Tibial nerve (tissue), 4 donors: ENCODE results near the gene TRMT1. TPM values are rescaled to one million over a fixed set of nuclear protein-coding genes. Genes with fewer than 3 reads are reported as not detected.

Experiments used
- DNase-seq, 2 donors: peaks; one replicate each; pipeline ENCODE4 v3.0.0-alpha.2; 2019; ENCODE audit warnings: low spot score in 2 of 2
- H3K27ac ChIP-seq, 4 donors: fragments of 200-600 bp; sonication (generic) in 3 of 4; one replicate each; pipeline ENCODE4 v1.5.1; 2017 to 2019; ENCODE audit warnings: mild to moderate bottlenecking in 1 of 4
- H3K27me3 ChIP-seq, 2 donors: fragments of 200-600 bp; sonication (generic) in 1 of 2; one replicate each; pipeline versions ENCODE4 v1.5.1 to v1.6.0; 2017 to 2019
- H3K36me3 ChIP-seq, 3 donors: fragments of 200-600 bp; sonication (generic); one replicate each; pipeline ENCODE4 v1.5.1; 2018 to 2019
- H3K4me1 ChIP-seq, 4 donors: fragments of 200-600 bp; sonication (generic) in 3 of 4; one replicate each; pipeline ENCODE4 v1.5.1; 2017 to 2019
- H3K4me3 ChIP-seq, 4 donors: fragments of 200-600 bp; sonication (generic) in 3 of 4; one replicate each; pipeline ENCODE4 v1.5.1; 2017 to 2019; ENCODE audit warnings: mild to moderate bottlenecking in 1 of 4, moderate library complexity in 1 of 4
- H3K9me3 ChIP-seq, 4 donors: fragments of 200-600 bp; sonication (generic) in 3 of 4; one replicate each; pipeline ENCODE4 v1.5.1; 2017 to 2019
- EP300 ChIP-seq, 2 donors: sonication (generic); formaldehyde crosslinking; IDR thresholded peaks; one replicate each; pipeline ENCODE4 v1.6.1; 2017; ENCODE audit warnings: antibody characterized with exemption in 2 of 2, mild to moderate bottlenecking in 1 of 2
- POLR2A ChIP-seq, 2 donors: fragments of 450-650 bp; IDR thresholded peaks; one replicate each; pipeline ENCODE4 v1.6.1; 2017; ENCODE audit warnings: antibody characterized with exemption in 2 of 2, mild to moderate bottlenecking in 2 of 2, moderate library complexity in 2 of 2
- WGBS, 2 donors: methylation state at CpG; one replicate each; pipeline ENCODE4 v1.1.5; 2018; 5-methylcytosine and 5-hydroxymethylcytosine counted together
- total RNA-seq, 4 donors: library from RNA; depleted of rRNA; stranded (reverse); fragments of >200 nt; gene quantifications; one replicate each; pipeline ENCODE4 v1.1.0, GENCODE V29; 2016
- TF ChIP-seq, protein P1 (sequence below), 5 experiments: fragments of 200-600 bp in 3 of 5; fragments of 450-650 bp in 2 of 5; sonication (generic) in 3 of 5; IDR thresholded peaks; one replicate each; pipeline ENCODE4 v1.5.1; 2016 to 2019; ENCODE audit warnings: antibody characterized with exemption in 5 of 5, mild to moderate bottlenecking in 3 of 5, moderate library complexity in 2 of 5

Gene TRMT1
- total RNA-seq, 4 donors from 2014 or later: 38.4 to 92.7 (median 49.2) TPM

DNA sequence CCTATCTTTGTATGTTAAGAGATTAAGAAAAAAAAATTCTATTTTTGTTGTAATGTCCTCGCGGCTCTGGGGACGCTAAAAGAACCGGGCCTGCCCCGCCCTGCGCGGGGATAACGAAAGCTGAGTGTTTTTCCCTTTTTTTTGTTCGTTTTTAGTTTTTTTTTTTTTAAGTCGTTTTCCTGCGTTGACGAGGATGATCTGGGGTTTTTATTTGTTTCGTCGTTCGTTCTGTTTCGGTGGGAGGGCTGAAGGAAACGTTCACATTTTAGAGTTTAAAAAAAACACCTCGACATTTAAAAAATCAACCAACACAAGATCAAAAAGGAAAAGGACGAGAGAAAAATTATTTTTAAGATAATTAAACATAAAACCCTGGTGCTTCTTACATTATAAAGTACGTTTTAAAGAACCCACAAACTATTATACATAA is 19.5 kb downstream of the TRMT1 start:
- H3K4me3 ChIP-seq: peak overlapping the region in 3 of 4 donors; percentile 29 to 57 (median 43)
- H3K4me1 ChIP-seq: peaks cover 0 to 92% (median 67%) of the 10 kb centered on the region in 4 donors
- DNase-seq: no peak

DNA sequence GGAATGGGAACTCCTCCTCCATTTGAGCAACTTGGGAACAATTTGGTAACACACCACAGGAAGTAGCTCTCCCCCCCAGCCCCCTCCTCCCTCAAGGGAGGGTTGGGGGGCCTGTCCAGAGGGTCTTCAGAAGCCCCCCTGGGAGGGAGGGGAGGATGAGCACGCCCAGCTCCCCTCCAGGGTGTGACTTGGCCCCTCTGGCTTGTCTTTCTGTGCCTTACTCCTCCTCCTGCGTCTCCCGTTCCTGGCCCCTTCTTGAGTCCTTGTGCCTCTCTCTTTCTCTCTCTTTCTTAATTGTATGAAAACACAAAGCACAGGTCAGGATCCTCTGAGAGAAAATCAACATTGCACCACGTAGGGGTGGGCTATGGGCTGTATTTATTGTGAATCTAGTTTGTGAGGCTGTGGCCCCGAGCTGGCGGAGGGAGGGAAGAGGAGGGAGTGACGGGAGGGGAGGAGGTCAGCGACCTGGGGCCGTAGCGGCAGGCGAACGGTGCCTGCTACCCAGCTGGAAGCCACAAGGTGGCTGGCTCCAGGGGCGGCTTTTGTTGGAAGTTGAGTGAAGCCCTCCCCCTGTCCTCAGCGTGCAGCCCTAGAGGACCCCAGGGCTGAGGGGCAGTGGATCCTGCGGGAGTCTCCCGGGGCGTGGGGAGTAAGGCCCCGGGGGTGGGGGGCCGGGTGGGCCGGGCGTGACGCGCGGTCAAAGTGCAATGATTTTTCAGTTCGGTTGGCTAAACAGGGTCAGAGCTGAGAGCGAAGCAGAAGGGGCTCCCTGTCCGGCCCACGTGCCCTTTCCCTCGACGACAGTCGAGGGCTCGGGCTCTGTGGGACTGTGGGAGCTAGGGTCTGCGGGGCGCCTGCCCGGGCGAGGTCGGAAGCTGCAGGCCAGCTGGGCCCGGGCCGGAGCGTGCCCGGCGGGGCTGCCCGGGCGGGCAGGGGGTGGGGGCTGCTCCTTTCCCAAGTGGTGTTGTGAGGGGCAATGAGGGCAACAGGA is 20.3 kb downstream of the TRMT1 start:
- TF ChIP-seq EP300 (IDR thresholded peaks at IDR 0.05) (no peak), POLR2A (IDR thresholded peaks at IDR 0.05) (peak in 1 of 2 donors; percentile 10)
- TF ChIP-seq, protein P1, sequence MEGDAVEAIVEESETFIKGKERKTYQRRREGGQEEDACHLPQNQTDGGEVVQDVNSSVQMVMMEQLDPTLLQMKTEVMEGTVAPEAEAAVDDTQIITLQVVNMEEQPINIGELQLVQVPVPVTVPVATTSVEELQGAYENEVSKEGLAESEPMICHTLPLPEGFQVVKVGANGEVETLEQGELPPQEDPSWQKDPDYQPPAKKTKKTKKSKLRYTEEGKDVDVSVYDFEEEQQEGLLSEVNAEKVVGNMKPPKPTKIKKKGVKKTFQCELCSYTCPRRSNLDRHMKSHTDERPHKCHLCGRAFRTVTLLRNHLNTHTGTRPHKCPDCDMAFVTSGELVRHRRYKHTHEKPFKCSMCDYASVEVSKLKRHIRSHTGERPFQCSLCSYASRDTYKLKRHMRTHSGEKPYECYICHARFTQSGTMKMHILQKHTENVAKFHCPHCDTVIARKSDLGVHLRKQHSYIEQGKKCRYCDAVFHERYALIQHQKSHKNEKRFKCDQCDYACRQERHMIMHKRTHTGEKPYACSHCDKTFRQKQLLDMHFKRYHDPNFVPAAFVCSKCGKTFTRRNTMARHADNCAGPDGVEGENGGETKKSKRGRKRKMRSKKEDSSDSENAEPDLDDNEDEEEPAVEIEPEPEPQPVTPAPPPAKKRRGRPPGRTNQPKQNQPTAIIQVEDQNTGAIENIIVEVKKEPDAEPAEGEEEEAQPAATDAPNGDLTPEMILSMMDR (IDR thresholded peaks at IDR 0.05): peak in 2 of 5 experiments; percentile 5 to 10
- no peak for DNase-seq
- H3K9me3 ChIP-seq: no peaks in the 10 kb centered on the region
- H3K36me3 ChIP-seq: peaks cover 0 to 8% (median 0%) of the 10 kb centered on the region in 3 donors
- 67 to 70% methylated on average over 33 to 40 of the region's 44 CpGs for WGBS, 2 donors
- peak overlapping the region; percentile 49 to 88 (median 82) for H3K27ac ChIP-seq
- H3K27me3 ChIP-seq: no peaks in the 10 kb centered on the region
- H3K4me3 ChIP-seq: peak overlapping the region in 2 of 4 donors; percentile 35 to 40
- H3K4me1 ChIP-seq: peaks cover 0 to 92% (median 73%) of the 10 kb centered on the region in 4 donors

More for the DNA sequence above, 19.5 kb downstream of the TRMT1 start:
- Histone ChIP-seq H3K27me3 (no peaks in the 10 kb centered on the region), H3K9me3 (no peaks in the 10 kb centered on the region), H3K36me3 (peaks cover 0 to 8% (median 0%) of the 10 kb centered on the region in 3 donors), H3K27ac (peak overlapping the region; percentile 79 to 93 (median 86))
- TF ChIP-seq, protein P1 (IDR thresholded peaks at IDR 0.05): no peak
- TF ChIP-seq POLR2A (IDR thresholded peaks at IDR 0.05) (no peak), EP300 (IDR thresholded peaks at IDR 0.05) (peak in 1 of 2 donors; percentile 29)
- WGBS, 2 donors: 54 to 56% methylated on average over 20 of the region's 20 CpGs

DNA sequence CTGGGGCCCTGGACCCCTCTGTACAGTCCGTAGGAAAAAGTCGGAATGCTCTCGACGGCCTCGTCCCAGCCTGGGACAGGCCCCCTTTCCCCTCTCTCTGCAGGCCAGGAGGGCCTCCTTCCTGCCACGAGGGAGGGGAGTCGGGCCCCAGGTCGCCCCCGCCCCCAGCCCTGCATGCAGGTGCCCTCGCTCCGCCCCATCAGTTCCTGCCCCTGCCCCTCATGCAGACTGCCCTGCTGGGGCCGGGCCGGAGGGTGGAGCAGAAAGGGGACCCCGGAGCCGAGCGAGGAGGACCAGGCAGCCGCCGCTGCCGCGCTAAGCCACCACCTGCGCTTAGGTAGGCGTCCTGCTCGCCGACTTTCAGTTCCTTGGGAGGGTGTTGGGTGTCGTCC is 21.2 kb downstream of the TRMT1 start:
- Histone ChIP-seq H3K4me3 (peak overlapping the region in 2 of 4 donors; percentile 35 to 40), H3K27me3 (no peaks in the 10 kb centered on the region), H3K4me1 (peaks cover 0 to 92% (median 77%) of the 10 kb centered on the region in 4 donors), H3K36me3 (peaks cover 0 to 10% (median 0%) of the 10 kb centered on the region in 3 donors), H3K9me3 (no peaks in the 10 kb centered on the region), H3K27ac (peak overlapping the region in 3 of 4 donors; percentile 77 to 88 (median 88))
- no peak for DNase-seq
- WGBS, 2 donors: 60 to 66% methylated on average over 16 to 25 of the region's 25 CpGs
- TF ChIP-seq EP300 (IDR thresholded peaks at IDR 0.05) (no peak), POLR2A (IDR thresholded peaks at IDR 0.05) (no peak)
- TF ChIP-seq, protein P1 (IDR thresholded peaks at IDR 0.05): no peak

DNA sequence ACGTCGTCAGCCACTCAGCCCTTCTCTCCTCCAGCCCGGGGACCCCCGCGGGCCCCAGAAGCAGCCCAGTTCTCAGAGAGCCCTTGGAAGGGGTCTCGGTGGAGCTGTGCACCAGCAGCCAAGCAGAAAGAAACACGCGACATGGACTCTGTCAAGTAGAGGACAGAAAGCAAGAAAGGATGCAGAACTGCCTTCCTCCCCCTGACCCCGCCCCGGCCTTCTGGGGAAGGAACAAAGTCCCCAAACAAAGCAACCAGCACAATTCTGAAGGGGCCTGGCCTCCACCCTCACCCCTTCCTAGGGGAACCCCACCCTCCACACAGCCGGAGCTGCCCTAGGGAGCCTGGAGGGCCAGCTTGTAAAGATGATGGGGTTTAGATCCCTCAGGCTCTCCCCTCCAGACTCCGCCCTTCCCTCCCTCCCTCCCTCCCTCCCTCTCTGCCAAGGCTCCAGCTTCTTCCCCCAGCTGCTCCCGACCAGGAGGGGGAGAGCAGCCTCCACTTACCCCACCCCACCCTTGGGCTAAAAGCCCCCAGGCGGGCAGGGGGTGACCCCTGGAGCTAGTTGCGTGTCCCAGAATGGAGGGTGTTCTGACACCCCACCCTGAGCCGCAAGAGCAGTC is 21.7 kb downstream of the TRMT1 start:
- no peak for DNase-seq
- Histone ChIP-seq H3K4me3 (peak overlapping the region in 2 of 4 donors; percentile 35 to 40), H3K36me3 (peaks cover 0 to 13% (median 0%) of the 10 kb centered on the region in 3 donors), H3K9me3 (no peaks in the 10 kb centered on the region), H3K27ac (peak overlapping the region; percentile 72 to 88 (median 82)), H3K27me3 (no peaks in the 10 kb centered on the region), H3K4me1 (peaks cover 0 to 92% (median 80%) of the 10 kb centered on the region in 4 donors)
- 40 to 56% methylated on average over 16 of the region's 16 CpGs for WGBS, 2 donors
- TF ChIP-seq, protein P1 (IDR thresholded peaks at IDR 0.05): no peak
- TF ChIP-seq EP300 (IDR thresholded peaks at IDR 0.05): no peak
- peak in 1 of 2 donors; percentile 2 for TF ChIP-seq POLR2A (IDR thresholded peaks at IDR 0.05)
